ENCODE results near the gene ANO2.
"Not testable (repeated sequence)": the region's sequence is repeated elsewhere in the genome, so short reads cannot be mapped to it uniquely, and the experiment has no call there.

ANO2 gene

DNA sequence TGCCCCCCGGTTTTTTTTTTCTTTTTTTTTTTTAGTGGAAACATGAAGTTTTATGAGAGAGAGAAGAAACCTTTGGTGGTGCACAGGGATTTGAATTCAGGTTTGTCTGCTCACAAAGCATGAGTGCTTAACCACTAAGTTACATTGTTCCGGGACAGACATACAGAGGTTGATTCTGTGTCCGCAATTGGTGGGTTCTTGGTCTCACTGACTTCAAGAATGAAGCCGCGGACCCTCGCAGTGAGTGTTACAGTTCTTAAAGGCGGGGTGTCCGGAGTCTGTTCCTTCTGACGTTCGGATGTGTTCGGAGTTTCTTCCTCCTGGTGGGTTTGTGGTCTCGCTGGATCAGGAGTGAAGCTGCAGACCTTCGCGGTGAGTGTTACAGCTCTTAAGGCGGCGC is 57.2 kb downstream of the ANO2 start:
- DNase-seq (ENCODE audit: low read depth) = not testable (repeated sequence)

DNA sequence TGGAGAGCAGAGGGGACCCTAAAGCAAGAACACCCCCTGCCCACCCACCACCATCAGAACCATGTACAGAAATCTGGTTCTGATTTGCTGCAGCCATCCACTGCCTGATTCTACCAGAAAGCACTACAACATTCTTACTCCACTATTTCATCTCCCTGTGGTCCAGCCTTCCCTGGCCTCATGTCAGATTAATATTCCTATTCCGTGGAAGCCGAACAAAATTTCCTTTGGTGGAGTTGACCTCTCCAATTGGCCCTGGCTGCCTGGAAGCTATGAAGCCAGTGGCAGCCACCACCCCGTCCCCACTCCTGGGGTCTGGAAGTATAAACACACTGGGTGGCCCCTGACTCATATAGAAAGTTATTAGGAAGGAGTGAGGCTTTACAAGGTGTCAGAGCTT is 60.2 kb downstream of the ANO2 start:
- no peak for DNase-seq (ENCODE audit: low read depth)

DNA sequence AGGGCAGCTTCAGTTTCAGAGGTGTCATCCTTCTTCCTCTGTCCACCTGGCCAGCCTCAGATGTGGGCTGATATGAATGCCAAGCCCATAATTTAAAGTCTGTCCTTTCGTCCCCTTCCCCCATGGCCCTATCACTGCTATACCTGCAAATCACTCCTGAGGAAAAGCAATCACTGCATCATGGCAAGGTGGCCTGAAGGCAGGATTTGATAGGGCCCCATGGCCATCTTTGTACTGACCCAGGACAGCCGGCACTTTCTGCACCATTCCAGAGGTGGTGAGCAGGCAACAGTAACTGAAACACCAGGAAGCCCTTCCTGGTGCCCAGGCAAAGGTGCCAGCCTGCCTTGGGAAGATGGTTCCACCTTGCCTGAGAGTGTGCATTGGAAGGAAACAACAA is 60.8 kb downstream of the ANO2 start:
- no peak for DNase-seq (ENCODE audit: low read depth)

DNA sequence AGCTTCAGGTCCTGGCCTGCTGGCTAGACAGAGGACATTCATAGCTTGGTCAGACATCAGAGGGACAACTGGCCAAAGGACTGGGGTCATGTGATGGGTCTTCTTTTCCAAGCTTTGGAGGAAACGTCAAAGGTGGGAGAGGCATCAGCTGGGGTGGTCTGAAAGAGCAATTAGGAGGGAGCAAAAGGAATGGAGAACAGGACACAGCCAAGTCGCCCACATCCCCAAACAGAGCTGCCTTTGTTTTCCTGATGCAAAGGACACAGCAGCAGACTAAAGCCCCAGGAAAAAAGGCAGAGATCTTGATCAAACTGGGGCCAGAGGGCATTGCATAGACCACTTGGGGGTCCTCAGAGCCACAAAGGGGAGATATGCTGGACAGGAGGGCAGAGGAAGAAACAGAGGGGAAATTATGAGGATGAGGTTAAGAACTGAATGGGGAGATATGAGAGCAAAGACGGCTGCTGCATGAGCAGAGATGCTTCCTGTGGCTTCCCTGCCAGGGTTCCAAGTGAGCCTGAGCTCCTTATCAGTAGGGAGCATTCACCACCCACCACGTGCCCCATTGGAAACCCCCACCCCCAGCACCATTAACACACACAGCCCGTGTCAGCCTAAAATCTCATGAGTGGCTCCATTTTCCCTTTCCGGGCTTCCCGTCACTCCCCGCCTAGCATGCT is 62.4 kb downstream of the ANO2 start:
- DNase-seq (ENCODE audit: low read depth) = no peak

DNA sequence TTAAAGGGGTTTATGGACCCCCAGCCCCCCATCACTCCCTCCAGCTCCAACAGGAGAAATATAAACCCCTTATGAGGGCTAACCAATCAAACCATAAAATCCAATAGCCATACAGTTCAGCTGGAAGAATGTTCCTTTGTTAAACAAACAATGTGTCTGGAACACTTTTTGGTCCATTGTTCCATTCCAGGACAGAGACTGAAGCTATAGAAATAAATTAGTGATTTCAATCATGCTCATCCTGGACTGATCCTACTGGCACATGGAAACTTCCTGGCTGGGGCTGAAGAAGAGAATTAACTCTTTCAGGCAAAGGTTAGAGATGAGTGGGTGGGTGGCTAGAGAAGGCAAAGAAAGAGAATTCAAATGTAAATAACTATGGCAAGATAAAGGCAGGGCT is 63.4 kb downstream of the ANO2 start:
- DNase-seq (ENCODE audit: low read depth) = no peak

DNA sequence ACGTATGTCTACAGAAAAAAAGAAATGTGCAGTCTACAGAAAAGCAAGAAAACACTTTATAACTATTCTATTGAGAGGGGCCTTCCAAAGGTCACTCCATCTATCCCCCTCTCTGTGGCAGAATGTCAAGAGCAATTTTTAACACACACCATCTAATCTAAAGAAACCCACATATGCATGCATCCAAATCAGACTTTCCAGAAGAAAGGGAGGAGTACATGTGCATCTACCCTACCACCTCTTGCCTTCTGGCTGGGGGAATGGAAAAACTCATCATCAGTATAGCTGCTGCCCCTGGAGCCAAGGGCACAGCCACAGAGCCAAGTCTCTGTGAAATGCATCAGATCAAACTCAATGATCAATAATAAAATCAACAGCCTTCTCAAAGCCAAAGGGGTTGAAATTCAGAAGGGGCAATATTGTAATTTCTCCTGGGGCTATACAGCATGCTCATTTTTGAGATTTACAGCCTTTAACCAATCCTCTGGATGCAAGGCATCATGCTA is 63.9 kb downstream of the ANO2 start:
- no peak for DNase-seq (ENCODE audit: low read depth)

DNA sequence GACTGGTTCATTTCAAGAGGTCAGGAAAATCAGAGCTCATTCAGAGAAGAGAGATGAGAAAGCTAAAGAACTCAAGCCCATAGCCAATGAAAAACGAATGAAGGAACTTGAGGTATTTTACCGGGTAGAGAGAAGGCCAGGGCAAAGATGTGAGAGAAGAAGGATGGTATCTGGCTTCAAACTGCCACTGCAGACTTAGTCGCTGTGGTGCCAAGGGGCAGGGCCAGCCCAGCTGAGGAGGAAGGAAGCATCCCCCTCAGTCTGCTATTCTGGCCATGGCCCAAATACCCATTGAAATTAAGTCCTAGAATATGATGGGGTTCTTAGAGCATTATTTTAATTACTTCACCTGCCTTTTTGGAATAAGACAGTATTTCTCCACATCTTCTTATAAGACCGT is 69.2 kb downstream of the ANO2 start:
- no peak for DNase-seq (ENCODE audit: low read depth)

DNA sequence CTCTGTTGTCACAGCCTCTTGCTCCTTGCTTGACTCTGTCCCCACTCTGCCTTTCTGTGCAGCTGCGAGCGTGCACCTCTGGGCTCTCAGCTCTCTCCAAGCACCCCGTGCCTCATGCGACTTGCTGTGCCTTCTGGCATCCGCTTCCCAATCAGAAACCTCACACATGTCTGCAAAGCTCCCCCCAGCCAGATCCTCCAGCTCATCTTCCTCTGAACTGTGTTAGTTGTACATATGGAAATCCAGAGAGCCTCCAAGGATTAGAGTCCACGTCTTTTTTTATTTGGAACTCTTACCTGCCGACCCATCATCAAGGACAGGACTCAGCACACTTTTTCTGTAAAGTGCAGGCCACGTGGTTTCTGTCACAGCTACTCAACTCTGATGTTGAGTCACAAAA is 70.5 kb downstream of the ANO2 start:
- no peak for DNase-seq (ENCODE audit: low read depth)

DNA sequence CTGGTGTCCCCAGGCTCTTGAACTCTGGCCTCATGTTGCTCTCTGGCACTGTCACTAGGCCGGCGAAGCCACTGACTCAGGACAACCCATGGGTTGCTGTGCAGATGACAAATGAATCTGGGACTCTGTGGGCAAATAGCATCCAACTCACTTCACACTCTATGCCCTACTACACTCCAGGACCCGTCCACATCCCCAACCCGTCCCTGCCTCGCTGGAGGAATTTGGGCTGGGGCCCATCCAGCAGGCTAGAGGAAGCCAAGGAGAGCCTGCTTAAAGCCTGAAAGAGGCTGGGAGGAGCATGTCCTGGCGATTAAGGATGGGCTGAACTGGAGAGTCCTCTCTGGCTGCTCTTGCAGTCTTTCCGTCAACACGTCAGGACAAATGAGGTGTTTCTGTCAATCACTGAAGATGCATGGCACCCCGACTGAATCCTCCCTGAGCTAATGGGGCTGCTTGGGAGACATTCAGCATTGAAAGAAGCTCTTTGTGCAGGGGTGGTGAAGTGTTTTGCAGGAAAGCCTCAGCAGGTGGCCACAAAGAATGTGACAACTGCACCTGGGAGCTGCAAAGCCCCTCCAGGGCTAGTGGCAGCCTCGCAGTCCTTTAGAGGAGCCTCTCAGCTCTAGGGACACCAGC is 71.7 kb downstream of the ANO2 start:
- no peak for DNase-seq (ENCODE audit: low read depth)

DNA sequence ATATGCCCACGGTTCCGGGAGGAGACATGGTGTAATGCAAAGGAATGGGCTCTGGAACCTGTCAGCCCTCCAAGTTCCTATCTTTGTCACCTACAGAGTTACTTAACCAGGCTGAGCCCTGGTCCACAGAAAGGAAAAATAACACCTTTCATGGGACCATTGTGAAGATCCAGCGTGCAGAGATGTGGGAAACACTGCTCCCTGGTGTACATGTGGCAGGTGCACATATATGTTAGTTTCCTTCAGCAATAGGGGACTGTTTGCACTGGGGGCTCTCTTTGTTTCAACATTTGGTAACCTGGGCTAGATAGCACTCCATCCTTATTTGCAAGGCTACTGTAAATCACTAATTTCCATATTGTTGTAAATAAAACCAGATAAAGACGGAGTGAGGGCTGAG is 72.3 kb downstream of the ANO2 start:
- DNase-seq (ENCODE audit: low read depth) = no peak

DNA sequence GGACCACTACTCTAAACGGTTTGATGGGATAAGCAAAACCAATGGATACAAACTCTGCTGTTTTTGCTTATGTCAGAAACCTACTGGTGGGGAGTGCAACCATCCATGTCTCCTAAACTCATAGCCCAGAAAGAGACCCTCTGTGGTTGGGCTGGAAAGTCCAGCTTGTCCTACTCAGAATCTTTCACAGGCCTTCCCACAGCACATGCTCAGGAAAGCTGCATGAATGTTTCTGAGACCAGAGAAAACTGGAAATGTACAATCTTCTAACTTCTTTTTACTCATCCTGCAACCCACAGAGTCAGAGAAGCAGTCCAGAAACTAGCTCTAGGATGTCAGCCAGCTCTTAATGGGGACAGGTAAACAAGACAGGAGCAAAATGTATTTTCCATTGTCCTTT is 73.3 kb downstream of the ANO2 start:
- no peak for DNase-seq (ENCODE audit: low read depth)

DNA sequence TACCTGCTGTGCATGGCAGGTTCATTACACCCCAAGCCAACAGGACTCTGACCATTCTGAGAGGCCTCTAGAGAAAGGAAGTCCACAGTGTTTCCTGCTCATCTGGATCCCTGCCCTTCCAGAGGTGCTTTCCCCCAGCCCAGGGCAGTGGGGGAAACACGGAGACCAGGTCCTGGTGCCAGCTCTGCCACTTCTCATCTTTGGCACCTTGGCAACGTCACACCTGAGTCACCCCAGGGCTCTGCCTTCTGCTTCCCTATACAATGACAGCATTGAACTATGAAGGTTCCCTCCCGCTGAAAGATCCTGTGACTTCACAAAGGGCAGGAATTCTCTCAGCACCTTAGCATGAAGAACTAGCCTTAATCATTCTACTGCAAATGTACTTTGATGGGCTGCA is 74.9 kb downstream of the ANO2 start:
- DNase-seq (ENCODE audit: low read depth) = no peak

DNA sequence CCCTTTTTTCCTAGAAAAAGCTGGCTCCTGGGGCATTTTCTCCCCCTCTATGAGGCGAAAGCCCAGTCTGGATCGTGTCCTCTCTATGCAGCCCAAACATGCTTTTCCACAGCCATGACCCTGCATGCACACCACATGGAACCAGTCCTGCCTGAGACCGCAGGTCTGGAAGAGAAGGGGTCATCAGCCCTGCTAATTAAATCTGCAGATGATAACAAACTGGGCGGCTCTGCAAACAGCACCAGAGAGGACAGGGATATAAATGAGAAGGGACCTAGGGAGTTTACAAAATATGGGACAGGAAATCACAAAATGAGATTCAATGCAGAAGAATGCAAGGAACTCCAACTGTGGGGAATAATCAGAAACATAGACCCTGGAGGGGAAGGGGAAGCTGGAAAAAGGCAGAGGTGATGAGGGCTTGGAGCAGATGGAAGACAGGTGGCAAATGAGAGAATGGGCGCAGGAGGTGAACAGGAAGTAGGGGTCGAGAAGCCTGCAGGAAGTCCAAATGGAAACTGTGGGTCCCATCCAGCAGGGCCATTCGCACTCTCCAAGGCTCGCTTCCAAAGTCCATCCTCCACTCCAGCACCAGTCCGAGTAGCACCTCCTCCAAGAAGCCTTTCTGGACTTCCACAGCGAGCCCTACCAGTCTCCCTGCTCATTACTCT is 76.3 kb downstream of the ANO2 start:
- DNase-seq (ENCODE audit: low read depth) = no peak

DNA sequence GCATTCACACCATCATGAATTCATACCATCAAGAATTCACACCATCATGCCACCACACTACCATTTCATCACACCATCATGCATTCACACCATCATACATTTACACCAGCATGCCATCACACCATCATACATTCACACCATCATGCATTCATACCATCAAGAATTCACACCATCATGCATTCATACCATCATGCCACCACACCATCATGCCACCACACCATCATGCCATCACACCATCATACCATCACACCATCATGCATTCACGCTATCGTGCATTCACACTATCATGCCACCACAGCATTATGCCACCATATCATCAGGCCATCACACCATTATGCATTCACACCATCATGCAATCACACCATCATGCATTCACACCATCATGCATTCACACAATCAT is 79.7 kb downstream of the ANO2 start:
- no peak for DNase-seq (ENCODE audit: low read depth)

DNA sequence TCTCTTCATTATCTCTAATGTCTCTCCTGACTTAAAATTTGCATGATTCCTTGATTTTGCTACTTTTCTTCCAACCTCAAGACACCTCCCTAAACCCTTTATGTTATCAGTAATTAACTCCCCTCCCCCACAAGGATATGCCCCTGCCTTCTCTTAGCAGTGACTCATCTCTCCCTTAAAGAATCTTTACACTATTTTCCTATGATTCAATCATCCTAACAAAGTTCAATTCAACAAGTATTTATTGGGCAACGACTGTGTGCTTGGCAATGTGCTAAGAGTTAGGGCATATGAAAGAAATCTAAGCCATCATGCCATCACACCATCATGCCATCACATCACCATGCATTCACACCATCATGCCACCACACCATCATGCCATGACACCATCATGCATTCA is 80.1 kb downstream of the ANO2 start:
- DNase-seq (ENCODE audit: low read depth) = no peak

DNA sequence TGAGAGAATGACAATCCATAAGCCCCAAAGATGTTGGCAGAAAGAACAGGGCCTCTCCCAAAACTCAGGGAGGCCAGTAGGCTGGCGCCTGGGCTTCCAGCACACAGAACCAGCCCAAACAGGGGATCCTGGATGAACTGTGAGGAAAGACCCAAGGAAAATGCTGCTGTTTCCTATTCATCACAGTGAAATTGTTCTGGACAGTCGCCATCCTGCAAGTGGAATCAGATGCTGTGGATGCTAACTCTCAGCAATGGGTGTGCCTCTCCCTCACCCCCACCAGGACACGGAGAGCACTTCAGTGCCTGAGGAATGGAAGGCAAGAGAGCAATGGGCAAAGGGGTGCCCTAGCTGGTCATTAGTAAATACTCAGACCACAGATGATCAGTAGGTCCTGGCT is 80.8 kb downstream of the ANO2 start:
- no peak for DNase-seq (ENCODE audit: low read depth)

DNA sequence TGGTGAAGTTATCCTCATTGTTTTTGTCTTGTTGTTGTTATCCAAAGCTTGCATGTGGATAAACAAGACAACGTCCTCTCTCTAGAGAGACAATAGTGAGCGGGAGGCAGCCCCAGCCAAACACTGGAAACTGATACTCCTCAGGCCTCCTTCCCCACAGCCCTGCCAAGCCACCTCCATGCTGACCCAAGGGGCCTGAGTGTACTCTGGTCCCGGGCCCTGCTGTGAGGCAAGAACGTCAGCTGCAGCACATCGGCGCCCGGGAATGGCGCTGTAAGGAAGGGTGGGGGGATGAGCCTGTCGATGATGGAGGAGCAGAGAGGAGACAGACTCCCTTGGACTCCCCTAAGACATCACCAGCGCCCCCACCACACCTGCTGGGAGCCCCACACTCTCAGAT is 83.6 kb downstream of the ANO2 start:
- DNase-seq (ENCODE audit: low read depth) = no peak

DNA sequence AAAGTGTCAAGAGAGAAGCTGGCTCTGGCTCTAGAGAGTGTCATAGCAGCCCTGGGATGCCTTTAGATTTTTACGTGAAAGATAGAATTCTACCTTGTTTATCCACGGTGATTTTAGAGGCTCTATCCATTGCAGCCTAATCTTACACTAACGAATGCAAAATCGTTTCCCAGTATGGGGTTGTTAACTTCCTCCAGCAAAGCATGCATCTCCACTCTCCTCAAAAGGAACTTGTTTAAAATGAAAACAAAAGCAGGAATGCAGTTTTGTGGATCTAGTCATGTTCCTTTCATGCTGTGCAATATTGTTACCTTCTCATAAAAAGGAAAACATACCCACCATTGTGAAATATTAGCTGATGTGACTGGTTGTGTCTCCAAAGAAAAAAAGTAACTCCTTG is 88.4 kb downstream of the ANO2 start:
- DNase-seq (ENCODE audit: low read depth) = no peak

DNA sequence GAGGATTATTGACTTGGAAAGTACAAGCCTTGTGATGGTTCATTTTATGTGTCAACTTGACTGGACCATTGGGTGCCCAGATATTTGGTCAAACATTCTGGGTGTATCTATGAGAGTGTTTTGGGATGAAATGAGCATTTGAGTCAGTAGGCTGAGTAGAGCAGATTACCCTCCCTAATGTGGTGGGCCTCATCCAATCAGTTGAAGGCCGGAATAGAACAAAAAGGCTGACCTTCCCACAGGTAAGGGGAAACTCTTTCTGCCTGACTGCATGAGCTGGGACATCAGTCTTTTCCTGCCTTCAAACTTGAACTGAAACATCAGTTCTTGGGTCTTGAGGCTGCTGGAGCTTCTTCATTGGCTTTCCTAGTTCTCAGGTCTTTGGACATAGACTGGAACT is 98.1 kb downstream of the ANO2 start:
- DNase-seq (ENCODE audit: low read depth) = no peak

DNA sequence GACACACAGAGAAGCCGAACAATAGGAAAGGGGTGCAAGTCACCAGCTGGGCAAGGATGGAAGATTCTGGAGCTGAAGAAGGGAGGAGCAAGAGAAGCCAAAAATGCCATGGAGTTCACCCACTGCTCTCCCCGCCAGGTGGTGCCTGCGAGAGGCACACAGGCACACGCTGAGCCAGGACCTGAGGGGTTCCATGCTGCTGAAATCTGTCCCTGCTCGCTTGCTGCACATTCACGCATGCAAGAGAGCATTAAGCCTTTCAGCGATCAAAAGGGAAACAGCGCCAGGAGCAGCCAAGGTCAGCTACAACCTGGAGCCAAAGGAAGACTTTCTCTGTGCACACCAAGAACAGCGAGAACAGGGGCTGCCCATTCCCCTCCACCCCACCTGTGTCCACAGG is 104.1 kb downstream of the ANO2 start:
- DNase-seq (ENCODE audit: low read depth) = no peak

DNA sequence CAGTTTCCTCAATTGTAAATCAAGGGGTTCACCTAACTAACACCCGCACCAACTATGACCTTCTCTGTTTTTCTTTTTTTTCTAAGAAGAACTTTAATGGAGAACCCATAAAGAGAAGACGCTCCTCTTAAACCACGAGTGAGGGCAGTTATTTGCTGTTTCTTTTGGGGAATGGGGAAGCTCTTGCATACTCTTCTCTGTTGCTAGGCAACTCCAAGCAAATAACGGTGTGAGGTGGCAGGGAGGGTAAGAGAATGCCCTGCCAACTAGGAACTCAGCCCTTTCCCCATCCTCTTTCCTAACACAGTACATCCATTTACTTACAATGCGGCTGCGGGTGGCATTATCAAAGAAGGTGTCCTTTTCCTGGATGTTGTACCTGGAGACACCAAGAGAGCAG is 114.9 kb downstream of the ANO2 start:
- DNase-seq (ENCODE audit: low read depth) = no peak

DNA sequence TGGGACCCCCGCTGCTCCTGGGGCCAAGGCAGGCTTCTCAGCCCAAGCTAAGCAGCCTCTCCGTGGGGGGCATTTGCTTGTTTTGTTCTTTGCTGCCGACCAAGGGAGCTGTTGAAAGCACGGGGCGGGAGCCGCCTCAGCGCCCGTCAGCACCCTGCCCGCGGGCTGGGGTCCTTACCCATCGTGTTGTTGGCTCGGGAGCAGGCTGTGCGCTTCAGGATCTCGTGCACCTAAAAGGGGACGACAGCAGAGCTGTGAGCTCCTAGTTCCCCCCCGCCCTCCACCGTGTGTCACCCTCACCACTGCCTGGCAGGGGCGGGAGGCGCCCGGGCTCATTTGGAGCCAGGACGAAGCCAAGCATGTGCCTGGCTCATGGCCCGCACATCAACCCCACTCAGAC is 117.5 kb downstream of the ANO2 start:
- no peak for DNase-seq (ENCODE audit: low read depth)

DNA sequence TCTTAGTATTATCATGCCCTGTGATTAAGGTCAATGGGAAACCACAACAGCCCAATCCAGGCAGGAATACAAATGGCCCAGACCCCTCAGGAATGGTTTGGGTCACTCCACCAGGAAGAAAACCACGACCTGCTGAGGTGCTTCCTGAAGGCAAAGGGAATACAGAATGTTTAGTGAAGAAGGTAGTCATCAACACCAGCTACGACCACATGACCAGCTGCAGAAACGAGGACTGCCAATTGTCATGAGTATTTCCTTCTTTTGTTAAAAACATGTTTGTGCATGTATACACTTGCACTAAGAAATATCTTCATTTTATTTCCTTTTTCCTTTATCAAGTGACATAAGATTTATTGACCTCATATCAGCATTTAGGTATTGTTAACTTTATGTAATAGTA is 119.3 kb downstream of the ANO2 start:
- DNase-seq (ENCODE audit: low read depth) = not testable (repeated sequence)

DNA sequence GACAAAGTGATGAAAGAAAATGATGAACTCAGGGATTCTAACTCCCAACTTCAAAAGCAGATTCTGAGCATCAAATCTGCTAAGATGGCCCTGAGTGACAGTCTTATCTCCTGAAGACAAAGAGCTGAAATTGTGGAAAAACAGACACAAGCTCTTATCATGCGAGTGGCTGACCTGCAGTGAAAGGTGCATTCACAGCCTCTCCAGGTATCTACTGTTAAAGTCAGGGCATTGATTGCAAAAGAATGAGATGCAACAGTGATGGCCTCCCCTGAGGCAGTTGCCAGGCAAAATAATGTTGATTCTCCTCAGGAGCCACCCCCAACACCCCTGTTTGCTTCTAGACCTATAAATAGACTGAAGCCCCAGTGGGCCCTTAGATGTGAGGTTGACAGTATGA is 126.2 kb downstream of the ANO2 start:
- DNase-seq (ENCODE audit: low read depth) = not testable (repeated sequence)
